HCT116 (cell line): ENCODE data around the gene TERT.

ENCODE experiments used
- EZH2 ChIP-seq: fragments of 200-600 bp; sonication (generic); IDR thresholded peaks from 2 replicates; pipeline ENCODE4 v1.6.1; 2017; ENCODE audit warnings: antibody characterized with exemption, mixed run types
- JUND ChIP-seq: IDR thresholded peaks from 2 replicates; pipeline ENCODE4 v1.6.1; 2012
- POLR2A ChIP-seq: IDR thresholded peaks from 2 replicates; pipeline ENCODE4 v1.7.0; 2011; ENCODE audit warnings: borderline replicate concordance; ENCODE audit not compliant: insufficient read depth, insufficient read length; ENCODE audit errors: extremely low read depth
- RAD21 ChIP-seq: IDR thresholded peaks from 2 replicates; pipeline ENCODE4 v1.6.1; 2012; ENCODE audit warnings: low read depth, mild to moderate bottlenecking
- SP1 ChIP-seq: IDR thresholded peaks from 2 replicates; pipeline ENCODE4 v1.6.1; 2012; ENCODE audit warnings: low read depth
- SRF ChIP-seq: IDR thresholded peaks from 2 replicates; pipeline ENCODE4 v1.6.1; 2012; ENCODE audit warnings: low read depth
- ZNF274 ChIP-seq: fragments of 200-500 bp; sonication (Bioruptor generic); IDR thresholded peaks from 2 replicates; pipeline ENCODE4 v1.6.1; 2014; ENCODE audit warnings: mild to moderate bottlenecking, low read depth, low read length, inconsistent platforms
- TF ChIP-seq, protein P1 (sequence below), 3 experiments: fragments of 200-600 bp in 1 of 3; sonication (generic) in 1 of 3; IDR thresholded peaks in 2 of 3; conservative IDR thresholded peaks in 1 of 3; 2 replicates each; pipeline ENCODE4 v1.5.1; 2012 to 2017; ENCODE audit warnings: low read depth in 2 of 3, low read length in 2 of 3, antibody characterized with exemption in 1 of 3, borderline replicate concordance in 1 of 3, control low read depth in 1 of 3, mild to moderate bottlenecking in 1 of 3, mixed read lengths in 1 of 3, mixed run types in 1 of 3, moderate library complexity in 1 of 3; ENCODE audit not compliant: insufficient read depth in 1 of 3

DNA sequence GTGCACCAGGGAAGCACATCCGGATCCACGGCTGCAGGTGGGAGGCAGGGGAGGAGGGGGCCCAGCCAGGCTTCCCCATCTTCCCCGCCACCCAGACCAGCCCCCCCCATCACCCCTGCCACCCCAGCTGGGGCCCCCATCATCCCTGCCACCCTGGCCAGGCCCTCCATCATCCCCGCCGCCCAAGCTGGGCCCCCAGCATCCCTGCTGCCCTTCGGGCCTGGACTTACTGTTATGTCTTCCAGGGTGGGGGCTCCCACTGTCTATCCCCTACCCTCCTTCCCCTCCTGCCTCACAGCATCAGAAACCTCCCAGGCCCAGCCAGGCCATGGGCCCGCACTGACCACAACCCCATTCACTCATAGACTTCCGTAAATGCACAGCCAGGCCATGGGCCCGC is 42.2 kb downstream of the TERT start:
- TF ChIP-seq RAD21, result no peak
- TF ChIP-seq SP1, result no peak
- TF ChIP-seq, protein P1, sequence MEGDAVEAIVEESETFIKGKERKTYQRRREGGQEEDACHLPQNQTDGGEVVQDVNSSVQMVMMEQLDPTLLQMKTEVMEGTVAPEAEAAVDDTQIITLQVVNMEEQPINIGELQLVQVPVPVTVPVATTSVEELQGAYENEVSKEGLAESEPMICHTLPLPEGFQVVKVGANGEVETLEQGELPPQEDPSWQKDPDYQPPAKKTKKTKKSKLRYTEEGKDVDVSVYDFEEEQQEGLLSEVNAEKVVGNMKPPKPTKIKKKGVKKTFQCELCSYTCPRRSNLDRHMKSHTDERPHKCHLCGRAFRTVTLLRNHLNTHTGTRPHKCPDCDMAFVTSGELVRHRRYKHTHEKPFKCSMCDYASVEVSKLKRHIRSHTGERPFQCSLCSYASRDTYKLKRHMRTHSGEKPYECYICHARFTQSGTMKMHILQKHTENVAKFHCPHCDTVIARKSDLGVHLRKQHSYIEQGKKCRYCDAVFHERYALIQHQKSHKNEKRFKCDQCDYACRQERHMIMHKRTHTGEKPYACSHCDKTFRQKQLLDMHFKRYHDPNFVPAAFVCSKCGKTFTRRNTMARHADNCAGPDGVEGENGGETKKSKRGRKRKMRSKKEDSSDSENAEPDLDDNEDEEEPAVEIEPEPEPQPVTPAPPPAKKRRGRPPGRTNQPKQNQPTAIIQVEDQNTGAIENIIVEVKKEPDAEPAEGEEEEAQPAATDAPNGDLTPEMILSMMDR (IDR thresholded peaks at IDR 0.05 in 2 of 3, conservative IDR thresholded peaks at IDR 0.05 in 1 of 3; ENCODE audit: borderline replicate concordance in 1 of 3, insufficient read depth in 1 of 3, low read depth in 2 of 3, low read length in 2 of 3), result no peak
- TF ChIP-seq EZH2, result no peak
- TF ChIP-seq JUND, result no peak
- TF ChIP-seq SRF, result no peak
- no peak for TF ChIP-seq ZNF274
- no peak for TF ChIP-seq POLR2A
